ENCODE data around the gene HOTAIR.

HOTAIR gene

GRCh38 chr12:53948650-53949593 lies 25.8 kb downstream of the HOTAIR start:
- no peak for DNase-seq (ENCODE audit: low spot score)

- no peak for DNase-seq (ENCODE audit: low spot score)
Observed at GRCh38 chr12:53947743-53948142, 27.0 kb downstream of the HOTAIR start.

- DNase-seq (ENCODE audit: low spot score): no peak
Observed at GRCh38 chr12:53944907-53945847, 29.6 kb downstream of the HOTAIR start.

- no peak for DNase-seq (ENCODE audit: low spot score)
Observed at GRCh38 chr12:53944209-53944608, 30.5 kb downstream of the HOTAIR start.

- DNase-seq (ENCODE audit: low spot score): no peak
Observed at GRCh38 chr12:53942467-53942997, 32.2 kb downstream of the HOTAIR start.

- no peak for DNase-seq (ENCODE audit: low spot score)
Observed at GRCh38 chr12:53941750-53942149, 33.0 kb downstream of the HOTAIR start.

- DNase-seq (ENCODE audit: low spot score): no peak
Observed at GRCh38 chr12:53941187-53941586, 33.6 kb downstream of the HOTAIR start.

GRCh38 chr12:53940443-53941014 lies 34.2 kb downstream of the HOTAIR start:
- DNase-seq (ENCODE audit: low spot score): no peak

GRCh38 chr12:53939141-53940108 lies 35.3 kb downstream of the HOTAIR start:
- peak; percentile 58 for DNase-seq (ENCODE audit: low spot score)

GRCh38 chr12:53938326-53939140 lies 36.2 kb downstream of the HOTAIR start, which contains the start of gene HOXC13:
TSS of gene HOXC13 (plus strand) at chr12:53938831. CDS start at chr12:53938907, 76 bp downstream.
- DNase-seq (ENCODE audit: low spot score): peak; percentile 99

- no peak for DNase-seq (ENCODE audit: low spot score)
Observed at GRCh38 chr12:53937596-53938325, 37.0 kb downstream of the HOTAIR start.

GRCh38 chr12:53937099-53937498 lies 37.7 kb downstream of the HOTAIR start:
- DNase-seq (ENCODE audit: low spot score): no peak

GRCh38 chr12:53935383-53936341 lies 39.1 kb downstream of the HOTAIR start:
- no peak for DNase-seq (ENCODE audit: low spot score)

GRCh38 chr12:53932915-53933314 lies 41.8 kb downstream of the HOTAIR start:
- DNase-seq (ENCODE audit: low spot score): no peak

- DNase-seq (ENCODE audit: low spot score): no peak
Observed at GRCh38 chr12:53931844-53932581, 42.7 kb downstream of the HOTAIR start.

- no peak for DNase-seq (ENCODE audit: low spot score)
Observed at GRCh38 chr12:53930591-53931255, 44.0 kb downstream of the HOTAIR start.

- no peak for DNase-seq (ENCODE audit: low spot score)
Observed at GRCh38 chr12:53929527-53929926, 45.2 kb downstream of the HOTAIR start.
